ENCODE measurements around the gene MYO10.

Gene MYO10

GRCh38 chr5:16784843-16785791, 151.0 kb downstream of the MYO10 start:
- no peak for DNase-seq (ENCODE audit: low read depth)
- no peak for TF ChIP-seq CTCF (IDR thresholded peaks at IDR 0.05; ENCODE audit: insufficient read depth, low read depth, low read length, missing control alignments)
- H3K4me3 ChIP-seq (ENCODE audit: low read length), result no peak overlapping the region

GRCh38 chr5:16784088-16784487, 152.0 kb downstream of the MYO10 start:
- no peak for TF ChIP-seq CTCF (IDR thresholded peaks at IDR 0.05; ENCODE audit: insufficient read depth, low read depth, low read length, missing control alignments)
- DNase-seq (ENCODE audit: low read depth), result no peak
- no peak overlapping the region for H3K4me3 ChIP-seq (ENCODE audit: low read length)

- TF ChIP-seq CTCF (IDR thresholded peaks at IDR 0.05; ENCODE audit: insufficient read depth, low read depth, low read length, missing control alignments), result no peak
- H3K4me3 ChIP-seq (ENCODE audit: low read length), result no peak overlapping the region
- DNase-seq (ENCODE audit: low read depth), result no peak
These were observed 154.1 kb downstream of the MYO10 start for GRCh38 chr5:16781828-16782626.

- H3K4me3 ChIP-seq (ENCODE audit: low read length), result no peak overlapping the region
- TF ChIP-seq CTCF (IDR thresholded peaks at IDR 0.05; ENCODE audit: insufficient read depth, low read depth, low read length, missing control alignments), result no peak
- DNase-seq (ENCODE audit: low read depth), result no peak
These were observed 155.8 kb downstream of the MYO10 start for GRCh38 chr5:16780325-16780724.

- no peak overlapping the region for H3K4me3 ChIP-seq (ENCODE audit: low read length)
- no peak for TF ChIP-seq CTCF (IDR thresholded peaks at IDR 0.05; ENCODE audit: insufficient read depth, low read depth, low read length, missing control alignments)
- no peak for DNase-seq (ENCODE audit: low read depth)
These were observed 158.7 kb downstream of the MYO10 start for GRCh38 chr5:16777432-16777831.

- peak; percentile 35 for TF ChIP-seq CTCF (IDR thresholded peaks at IDR 0.05; ENCODE audit: insufficient read depth, low read depth, low read length, missing control alignments)
- no peak overlapping the region for H3K4me3 ChIP-seq (ENCODE audit: low read length)
- DNase-seq (ENCODE audit: low read depth), result no peak
These were observed 159.4 kb downstream of the MYO10 start for GRCh38 chr5:16776611-16777251.
